Pons (tissue), 1 donor: ENCODE measurements around the gene CLTA.

Source experiments
- DNase-seq: peaks from one replicate; pipeline ENCODE4 v3.0.0-alpha.2; 2016; ENCODE audit warnings: low spot score

CLTA gene, protein sequence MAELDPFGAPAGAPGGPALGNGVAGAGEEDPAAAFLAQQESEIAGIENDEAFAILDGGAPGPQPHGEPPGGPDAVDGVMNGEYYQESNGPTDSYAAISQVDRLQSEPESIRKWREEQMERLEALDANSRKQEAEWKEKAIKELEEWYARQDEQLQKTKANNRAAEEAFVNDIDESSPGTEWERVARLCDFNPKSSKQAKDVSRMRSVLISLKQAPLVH

DNA sequence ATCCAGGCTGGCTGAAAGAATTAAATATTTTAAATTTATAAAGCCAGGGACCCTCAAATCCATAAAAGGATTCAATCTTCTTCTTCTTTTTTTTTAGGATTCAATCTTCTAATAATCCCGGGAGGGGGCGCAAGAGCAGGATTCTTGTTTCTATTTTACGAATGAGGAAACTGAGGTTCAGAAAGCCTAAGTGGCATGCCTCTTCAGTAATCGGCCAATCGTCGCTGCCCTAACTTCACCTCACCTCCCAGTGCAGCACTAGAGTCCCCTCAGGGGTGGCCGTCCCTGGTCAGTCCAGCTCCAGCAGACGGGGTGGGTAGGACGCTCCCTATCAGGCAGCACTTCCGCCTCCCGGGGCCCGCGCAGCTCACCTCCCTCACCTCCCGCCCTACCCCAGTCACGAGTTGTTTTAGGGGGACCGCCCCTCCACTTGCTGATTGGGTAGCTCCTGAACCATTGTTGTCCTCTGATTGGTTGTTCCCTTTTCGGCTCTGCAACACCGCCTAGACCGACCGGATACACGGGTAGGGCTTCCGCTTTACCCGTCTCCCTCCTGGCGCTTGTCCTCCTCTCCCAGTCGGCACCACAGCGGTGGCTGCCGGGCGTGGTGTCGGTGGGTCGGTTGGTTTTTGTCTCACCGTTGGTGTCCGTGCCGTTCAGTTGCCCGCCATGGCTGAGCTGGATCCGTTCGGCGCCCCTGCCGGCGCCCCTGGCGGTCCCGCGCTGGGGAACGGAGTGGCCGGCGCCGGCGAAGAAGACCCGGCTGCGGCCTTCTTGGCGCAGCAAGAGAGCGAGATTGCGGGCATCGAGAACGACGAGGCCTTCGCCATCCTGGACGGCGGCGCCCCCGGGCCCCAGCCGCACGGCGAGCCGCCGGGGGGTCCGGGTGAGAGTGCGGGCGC, at the start of gene CLTA:
Gene CLTA, plus strand, starts transcription at position 534 of the 902 bp plus-strand sequence. Its CDS starts 136 bp downstream, at position 670.
- DNase-seq = peak; percentile 100

DNA sequence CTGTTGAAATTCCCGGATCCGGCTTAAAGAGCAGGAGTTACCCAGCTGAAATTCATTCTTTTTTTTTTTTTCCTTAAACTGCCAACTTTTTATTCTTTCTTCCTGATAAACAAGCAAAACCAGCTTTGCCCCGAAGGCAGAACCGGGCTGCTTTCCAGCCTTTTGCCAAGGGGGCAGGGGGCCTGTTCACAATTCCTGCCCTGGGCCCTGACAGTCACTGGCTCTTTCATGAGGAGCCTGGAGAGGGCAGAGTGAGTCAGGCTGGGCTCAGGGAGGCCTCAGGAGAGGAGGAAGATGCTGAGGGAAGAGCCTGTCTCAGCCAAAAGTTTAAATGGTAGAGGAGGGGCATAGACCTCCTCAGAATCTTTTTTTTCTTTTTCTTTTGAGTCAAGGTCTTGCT, 49.4 kb upstream of the CLTA start:
- no peak for DNase-seq

DNA sequence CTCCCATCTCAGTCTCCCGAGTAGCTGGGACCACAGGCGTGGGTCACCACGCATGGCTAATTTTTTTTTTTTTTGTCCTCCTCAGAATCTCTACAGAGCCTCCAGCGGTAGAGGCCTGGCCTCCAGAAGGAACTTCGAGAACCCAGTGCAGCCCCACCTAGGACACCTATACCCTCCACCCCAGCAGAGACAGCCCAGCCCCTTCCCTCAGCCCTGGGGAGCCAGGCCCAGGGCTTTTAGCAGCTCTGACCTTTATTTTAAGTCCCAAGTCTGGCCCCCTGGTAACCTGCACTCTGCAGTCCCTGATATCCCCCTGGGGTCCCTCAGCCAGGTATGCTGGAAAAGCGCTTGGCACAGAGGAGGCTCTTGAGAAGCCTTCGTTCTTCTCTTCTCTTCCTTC, 49.0 kb upstream of the CLTA start:
- DNase-seq = no peak

DNA sequence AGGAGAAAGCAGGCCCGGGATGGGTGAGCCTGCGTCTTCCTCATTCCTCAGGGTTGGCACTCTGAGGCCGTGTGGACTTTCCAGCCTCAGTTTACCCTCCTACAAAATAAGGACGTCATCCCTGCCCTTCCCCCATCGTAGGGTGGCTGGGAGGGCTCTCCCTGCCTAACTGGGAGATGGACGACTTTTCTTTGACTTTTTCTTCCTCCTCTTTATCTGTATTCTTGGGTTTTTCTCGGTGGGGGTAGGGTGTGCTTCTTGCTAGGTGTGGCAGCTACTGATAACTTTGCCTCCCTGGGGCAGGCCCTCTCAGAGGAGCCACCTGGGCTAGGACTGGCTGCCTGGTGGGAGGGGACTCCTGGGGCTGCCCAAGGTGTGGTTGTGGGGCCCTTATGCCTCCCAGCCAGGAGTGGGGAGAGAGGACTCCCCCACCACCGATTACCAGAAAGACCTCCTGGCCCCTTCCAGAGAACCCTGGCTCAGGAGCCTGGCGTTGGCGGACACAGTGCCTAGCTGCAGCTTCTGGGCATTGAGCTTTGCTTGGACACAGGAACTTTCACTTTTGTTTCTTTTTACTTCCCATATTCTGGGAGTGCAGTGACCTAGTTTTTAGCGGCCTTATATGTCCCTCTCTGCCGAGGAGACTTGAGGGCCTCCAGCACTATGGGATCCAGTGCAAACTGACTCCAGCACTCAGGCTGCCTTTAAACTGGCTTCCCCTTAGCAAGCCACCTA, 48.0 kb upstream of the CLTA start:
- DNase-seq = no peak

DNA sequence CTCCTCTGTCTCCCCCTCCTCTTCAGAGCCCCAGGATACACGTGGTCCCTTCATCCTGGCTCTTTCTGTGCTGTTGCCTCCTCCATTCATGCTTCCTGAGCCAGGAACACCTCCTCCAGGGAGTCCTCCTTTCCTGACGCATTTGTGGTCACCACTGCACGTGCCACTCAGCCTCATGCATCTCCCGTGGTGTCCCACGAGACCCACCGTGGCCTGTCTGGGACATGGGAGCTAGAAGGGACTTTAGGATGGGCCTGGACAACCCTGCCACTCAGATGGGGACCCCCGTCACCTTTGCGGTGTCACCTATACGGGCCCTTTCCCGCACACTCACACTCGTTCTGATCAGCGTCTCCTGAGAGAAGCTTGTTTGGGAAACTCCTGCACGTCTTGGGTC, 47.5 kb upstream of the CLTA start:
- no peak for DNase-seq

DNA sequence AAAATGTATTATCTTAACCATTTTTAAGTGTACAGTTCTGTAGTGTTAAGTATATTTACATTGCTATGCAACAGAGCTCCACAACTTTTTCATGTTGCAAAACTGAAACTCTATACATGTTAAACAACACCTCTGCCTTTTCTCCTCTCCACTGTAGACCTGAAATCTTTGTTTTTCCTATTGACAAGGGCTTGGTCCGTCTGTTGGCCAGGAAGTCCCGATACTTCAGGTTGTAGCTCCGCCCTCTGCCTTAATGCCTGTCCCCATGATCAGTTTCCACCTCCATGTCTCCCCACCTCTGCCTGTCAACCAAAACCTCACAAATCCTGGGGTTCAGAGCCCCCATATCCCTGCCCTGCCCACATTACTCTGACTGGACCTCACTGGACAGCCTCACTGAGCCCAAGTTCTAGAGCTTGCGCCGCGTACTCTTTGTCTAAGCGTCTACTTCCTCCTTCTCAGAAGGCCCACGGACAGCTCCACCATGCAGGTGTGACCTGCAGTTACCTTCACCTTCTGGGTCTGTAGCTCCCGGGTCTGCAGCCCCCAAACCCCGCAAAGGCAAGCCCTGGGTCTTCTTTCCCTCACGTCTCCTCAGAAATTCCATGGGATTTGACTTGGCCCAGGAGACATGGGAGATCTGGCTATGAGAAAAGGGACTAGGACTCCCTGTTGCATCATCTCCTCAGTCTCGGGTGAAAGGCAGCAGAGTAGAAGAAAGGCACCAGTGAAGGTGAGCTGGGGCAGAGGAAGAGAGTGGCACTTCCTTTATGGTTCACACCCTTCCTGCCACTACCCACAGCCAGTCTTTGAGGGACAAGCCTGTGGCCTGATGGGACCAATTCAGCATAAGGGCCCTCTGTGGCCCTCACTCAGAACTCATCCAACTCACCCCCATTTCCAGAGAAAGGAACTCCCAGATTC, 46.1 kb upstream of the CLTA start:
- DNase-seq = no peak

DNA sequence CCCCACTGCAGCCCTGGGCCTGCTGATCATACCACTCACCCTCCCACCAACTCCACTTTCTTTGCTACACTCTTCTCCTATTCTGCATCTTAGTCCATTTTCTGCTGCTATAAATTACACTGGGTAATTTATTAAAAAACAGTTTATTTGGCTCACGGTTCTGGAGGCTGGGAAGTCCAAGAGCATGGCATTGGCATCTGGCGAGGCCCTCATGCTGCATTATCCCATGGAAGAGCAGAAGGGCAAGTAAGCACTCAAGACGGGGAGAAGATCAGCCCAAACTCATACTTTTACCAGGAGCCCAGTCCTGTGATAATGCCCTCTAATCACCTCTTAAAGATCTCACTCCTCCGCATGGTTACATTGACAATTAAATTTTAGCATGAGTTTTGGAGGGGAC, 44.8 kb upstream of the CLTA start:
- DNase-seq = no peak

DNA sequence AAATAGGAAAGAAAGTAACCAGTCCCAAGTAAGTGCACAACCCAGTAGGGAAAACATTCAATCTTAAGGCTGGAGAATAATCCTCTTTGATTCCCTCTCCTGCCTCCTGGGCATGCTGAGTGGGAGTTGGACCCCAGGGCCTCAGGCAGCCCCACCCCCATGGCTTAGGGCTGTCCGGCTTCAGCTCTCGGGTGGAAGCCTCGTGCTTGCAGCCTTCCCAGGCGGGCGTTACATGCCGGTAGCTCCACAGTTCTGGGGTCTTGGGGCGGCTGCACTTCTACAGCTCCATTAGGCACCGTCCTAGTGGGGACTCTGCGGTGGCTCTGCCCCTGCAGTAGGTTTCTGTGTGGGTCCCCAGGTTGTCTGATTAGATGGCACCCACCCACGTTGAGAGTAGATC, 44.1 kb upstream of the CLTA start:
- DNase-seq = no peak

DNA sequence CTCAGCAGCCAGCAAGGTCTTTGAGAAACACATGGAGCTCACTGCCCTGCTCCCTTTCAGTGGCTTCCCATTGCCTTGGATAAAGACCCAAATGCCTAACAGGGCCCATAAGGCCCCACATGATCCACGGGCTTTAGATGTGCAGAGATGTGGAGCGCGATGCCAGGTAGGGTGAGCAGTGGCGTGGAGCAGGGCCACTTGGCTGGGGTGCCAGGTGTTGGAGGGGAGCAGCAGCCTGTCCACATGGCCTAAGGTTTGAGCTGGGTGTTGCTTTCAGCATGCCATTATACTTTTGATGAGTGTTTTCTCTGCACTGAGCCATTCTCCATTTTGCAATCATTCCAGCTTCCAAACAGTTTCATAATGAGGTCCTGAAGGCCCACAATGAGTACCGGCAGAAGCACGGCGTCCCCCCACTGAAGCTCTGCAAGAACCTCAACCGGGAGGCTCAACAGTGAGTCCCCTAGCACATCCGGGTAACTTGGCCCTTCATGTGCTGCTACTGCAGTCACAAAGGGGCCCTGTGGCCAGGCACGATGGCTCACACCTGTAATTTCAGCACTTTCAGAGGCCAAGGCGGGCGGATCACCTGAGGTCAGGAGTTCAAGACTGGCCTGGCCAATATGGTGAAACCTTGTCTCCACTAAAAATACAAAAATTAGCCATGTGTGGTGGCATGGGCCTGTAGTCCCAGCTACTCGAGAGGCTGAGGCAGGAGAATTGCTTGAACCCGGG, 43.1 kb upstream of the CLTA start:
- DNase-seq = no peak

DNA sequence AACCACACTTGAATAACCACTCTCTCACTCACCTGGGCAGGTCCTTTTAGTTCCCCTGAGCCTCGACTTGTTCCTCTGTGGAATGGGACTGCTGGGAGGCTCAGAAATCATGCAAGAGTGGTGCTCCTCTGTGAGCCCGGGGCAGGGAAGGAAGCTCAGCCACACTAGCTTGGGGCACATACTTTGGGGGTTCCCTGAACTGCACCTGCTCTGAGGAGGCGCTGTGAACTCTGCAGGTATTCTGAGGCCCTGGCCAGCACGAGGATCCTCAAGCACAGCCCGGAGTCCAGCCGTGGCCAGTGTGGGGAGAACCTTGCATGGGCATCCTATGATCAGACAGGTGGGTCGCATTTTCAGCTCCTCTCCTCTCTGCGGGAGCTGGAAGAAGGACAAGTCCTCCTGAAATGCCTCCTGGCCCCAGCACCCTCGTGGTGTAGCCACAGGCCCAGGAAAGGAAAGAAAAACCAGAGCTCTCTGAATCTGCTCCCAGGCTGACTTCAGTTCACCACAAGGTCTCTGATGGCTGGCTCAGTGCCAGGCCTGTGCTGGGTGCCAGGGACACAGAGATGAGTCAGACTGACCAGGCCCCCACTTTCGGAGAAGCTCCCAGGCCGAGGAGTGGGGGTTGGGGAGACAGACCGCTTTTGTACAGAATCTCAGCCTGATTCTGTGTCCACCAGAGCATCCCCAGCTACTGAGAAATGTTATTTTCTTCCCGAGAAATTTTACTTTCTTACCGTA, 42.2 kb upstream of the CLTA start:
- peak; percentile 99 for DNase-seq

DNA sequence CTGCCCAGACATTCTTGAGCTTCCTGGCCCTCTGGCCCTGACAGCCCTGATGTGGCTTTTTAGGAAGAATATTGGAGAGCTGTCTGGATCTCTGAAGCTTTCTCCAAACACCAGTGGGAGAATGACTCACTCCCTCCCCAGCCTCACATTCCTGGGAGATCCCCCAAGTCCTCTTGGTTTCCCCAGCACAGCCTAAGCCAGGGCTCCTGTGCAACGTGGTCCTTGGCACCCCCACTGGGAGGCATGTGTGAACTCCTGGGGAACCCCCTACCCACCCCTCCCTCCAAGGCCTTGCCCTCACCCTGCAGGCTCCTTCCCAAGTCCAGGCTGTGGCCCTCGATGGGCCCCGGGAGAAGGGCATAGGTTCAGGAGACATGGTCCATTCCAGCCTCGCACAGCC, 41.5 kb upstream of the CLTA start:
- no peak for DNase-seq

DNA sequence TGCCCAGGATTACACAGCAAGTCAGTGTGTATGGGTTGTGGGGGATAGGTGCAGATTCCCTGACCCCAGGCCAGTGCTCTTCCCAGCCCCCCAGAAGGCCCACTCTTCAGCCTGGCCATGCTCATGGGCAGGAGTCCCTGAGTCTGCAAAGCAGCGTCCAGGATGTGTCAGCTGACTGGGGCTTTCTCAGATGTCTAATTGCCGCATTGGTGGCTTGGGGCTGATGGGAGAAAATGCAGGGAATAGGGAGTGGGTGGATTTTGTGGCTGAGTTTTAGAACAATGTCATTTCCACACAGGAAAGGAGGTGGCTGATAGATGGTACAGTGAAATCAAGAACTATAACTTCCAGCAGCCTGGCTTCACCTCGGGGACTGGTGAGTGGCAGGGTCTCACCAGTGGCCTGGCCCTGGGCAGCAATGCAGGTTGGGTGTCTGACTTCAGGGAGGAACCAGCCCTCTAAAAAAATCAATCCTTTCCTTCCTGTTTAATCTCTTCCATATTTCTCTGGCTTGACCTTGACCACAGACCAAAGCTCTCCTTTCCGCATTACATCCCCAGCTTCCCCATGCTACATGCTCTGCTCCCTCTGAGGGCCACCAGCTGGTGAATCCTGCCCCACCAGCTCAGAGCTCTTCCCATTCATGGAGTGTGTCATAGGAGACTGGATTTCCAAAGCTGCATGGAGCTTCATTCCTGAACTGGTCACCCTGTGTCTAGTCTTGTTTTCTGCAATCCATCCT, 40.0 kb upstream of the CLTA start:
- DNase-seq = no peak

DNA sequence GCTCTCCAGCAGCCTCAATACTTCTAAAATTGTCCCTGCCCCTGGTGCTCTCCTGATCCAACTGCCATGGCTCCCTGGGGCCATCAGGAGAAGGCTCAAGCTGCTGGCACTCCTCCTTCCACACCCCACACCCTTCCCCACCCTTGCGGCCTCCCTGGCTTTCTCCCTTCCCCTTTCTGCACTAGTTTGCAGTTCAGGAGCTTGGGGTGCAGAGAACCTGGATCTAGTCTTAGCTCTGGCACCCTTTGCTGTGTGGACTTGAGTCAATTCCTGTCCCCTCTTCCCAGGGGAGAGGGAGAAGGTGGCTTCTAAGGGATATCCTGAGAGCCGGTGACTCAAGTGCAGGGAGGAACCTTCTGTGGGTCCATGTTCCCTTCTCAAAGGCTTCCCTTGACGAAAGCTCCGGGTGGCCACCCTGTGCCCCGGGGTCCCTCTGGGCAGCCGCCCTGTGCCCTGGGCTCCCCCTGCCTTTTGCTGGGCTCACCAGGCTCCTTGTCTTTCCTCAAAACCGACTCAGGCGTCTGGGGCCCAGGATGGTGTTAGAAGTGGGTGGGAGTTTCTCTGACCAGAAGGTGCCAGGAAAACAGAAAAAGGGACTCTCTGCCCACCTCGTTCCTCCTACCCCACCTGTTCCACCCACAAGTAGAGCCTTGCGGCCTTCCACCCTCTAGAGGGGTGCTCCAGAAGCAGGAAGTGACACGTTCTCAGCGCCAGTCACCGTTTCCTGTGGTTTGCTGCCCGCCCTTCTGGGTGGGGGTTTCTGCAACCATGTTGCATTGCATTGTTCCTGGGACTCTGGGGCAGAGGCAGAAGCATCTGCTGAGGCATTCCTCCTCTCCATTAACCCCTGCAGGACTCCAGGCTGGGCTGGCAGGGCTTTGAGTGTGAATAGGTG, 39.2 kb upstream of the CLTA start:
- DNase-seq = no peak

DNA sequence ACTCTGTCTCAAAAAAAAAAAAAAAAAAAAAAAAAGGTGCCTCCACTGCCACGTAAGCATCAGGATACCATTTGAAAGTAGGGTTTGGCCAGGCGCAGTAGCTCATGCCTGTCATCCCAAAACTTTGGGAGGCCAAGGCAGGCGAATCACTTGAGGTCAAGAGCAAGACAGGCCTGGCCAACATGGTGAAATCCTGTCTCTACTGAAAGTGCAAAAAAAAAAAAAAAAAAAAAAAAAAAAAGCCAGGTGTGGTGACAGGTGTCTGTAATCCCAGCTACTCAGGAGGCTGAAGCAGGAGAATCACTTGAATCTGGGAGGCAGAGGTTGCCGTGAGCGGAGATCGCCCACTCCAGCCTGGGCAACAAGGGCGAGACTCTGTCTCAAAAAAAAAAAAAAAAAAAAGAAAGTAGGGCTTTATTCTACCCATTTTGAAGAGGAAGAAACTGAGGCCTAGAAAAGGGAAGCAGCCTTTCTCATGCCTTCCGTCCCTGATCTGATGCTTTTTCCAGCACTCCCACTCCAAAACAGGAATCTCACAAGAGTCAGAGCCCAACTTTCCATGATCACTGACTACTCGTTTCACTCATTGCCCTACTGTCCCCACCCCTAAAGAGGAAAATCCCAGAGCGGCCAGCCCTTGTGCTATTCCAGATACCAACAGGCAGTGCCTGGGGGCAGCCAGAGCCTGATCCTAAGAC, 37.8 kb upstream of the CLTA start:
- no peak for DNase-seq

DNA sequence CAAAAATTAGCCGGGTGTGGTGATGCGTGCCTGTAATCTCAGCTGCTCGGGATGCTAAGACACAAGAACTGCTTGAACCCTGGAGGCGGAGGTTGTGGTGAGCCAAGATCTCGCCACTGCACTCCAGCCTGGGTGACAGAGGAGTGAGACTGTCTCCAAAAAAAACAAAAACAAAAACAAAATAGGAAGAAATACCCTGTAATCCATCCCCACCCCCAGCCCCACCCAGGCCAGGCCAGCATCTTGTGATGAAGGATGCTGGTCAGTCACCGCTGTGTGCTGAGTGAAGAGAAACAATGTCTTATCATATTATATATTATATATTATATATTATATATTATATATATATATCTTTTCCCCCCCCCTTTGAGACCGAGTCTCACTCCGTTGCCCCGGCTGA, 37.0 kb upstream of the CLTA start:
- DNase-seq = no peak

DNA sequence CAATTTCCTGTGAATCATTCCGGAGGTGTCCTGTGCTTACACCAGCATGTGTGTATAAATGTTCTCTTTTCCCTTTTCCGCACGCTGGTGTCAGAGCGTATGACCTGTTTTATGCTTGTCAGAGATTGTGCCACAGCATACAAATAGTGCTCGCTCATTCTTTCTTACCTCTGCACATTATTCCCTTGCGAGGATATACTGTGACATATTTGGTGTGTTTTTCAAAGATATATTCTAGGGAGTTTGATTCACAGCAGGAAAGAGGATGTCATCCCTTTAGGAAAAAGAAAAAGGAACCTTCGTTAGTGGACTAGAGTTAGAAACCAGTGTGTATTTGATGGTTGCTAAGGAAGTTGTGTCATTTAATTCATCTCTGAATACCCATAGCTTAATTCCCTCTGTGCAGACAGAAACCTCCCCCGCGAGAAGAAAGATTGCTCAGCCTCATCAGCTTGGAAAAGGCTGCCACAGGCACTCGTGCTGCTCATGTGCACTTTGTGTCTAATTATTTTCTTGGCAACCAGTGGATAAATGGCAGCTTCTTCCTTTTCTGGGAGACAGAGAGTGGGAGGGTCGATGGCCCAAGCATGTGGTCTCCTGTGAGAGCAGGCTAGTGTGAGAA, 36.3 kb upstream of the CLTA start:
- peak; percentile 70 for DNase-seq

DNA sequence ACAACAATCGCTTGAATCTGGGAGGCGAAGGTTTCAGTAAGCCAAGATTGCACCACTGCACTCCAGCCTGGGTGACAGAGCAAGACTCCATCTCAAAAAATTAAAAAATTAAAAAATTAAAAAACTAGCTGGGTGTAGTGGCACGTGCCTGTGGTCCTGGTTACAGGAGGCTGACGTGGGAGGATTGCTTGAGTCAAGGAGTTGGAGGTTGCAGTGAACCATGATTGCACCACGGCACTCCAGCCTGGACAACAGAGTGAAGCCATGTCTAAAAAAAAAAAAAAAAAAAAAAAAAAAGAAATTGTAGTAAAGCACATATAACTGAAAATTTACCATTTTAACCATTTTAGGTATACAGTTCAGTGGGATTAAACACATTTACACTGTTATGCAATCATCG, 34.6 kb upstream of the CLTA start:
- DNase-seq = no peak

DNA sequence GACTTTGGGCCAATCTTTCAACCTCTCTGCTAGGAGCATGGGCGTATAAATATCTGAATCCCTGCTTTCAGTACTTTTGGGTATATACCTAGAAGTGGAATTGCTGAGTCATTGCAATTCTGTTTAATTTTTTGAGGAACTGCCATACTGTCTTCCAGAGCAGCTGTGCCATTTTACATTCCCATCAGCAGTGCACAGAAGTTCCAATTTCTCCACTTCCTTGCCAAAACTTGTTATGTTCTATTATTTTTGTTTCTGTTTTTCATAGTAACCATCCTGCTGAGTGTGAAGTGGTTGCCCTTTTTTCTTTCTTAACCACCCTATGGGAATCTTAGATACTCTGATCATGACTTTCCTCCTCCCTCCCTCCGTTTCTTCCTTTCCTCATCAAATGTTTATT, 32.6 kb upstream of the CLTA start:
- DNase-seq = no peak
